NCI-H82 treated with DMSO at 0.1 percent for 48 hours (cell line): ENCODE data around the gene CERK.

Experiments used
- DNase-seq: peaks from one replicate; lab custom pipeline; 2025; ENCODE audit not compliant: unreplicated experiment; lab: John Stamatoyannopoulos, UW

The CERK gene

DNA sequence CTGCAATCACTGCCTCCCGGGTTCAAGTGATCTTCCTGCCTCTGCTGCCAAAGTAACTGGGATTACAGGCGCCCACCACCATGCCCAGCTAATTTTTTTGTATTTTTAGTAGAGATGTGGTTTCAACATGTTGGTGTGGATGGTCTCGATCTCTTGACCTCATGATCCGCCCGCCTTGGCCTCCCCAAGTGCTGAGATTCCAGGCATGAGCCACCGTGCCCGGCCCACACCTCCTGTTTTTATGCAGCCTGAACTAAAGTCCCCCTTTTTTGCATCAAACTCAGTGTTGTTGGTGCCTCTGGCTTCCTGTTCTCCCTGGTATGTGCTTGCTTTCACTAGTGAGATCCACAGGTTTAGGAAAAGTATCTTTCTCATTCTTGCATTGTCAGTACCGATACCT lies 28.6 kb upstream of the CERK start:
- DNase-seq: no peak

DNA sequence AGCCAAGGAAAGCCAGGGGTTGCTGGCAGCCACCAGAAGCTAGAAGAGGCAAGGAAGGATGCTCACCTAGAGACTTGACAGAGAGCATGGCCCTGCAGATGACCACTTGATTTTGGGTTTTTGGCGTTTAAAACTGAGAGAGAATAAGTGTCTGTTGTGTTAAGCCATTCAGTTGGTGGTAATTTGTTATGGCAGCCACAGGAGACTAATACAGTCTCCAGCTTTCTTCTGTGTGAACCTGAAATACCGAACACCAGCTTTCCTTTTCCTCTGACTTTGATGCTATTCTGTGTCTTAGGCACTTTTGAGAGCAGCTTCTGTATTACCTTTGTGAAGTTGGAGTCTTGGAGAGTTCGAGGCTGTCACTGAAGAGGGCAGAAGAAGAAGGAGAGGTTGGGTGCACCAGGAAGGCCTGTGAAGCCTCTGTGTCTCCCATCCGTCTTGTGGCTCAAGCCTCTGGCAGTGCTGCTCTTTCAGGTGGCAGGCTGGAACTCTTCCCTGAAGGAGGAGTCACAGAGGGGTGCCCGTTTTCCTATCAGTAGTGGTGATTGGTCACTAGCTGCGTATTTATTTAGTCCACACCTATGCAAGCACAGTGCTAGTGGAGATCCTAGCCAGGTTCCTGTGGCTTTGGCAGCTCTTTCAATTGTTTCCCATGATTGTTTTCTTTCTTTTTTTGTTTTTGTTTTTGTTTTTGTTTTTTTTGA lies 26.9 kb upstream of the CERK start:
- no peak for DNase-seq

DNA sequence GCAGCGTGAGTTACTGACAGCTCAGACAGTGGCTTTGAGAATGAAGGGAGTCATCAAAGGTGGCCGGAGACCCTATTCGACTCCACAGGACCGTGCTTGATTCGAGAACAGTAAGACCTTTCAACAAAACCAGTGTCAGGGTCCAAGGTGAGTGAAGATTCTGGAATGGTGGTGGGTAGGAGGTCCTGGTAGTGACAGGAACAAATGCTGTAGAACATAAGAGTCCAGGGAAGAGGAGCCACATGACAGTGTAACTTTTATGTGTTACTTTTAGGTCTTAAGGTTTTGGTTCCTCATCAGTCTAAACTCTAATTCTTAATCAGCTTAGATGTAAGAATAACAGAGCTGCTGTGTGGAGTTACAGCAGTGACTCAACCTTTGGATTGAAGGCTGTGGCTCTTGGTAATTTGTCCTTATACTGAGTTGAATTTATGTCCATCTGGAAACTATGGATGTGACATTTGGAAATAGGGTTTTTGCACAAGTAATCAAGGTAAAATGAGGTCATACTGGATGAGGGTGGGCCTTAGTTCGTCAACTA lies 26.2 kb upstream of the CERK start:
- no peak for DNase-seq

DNA sequence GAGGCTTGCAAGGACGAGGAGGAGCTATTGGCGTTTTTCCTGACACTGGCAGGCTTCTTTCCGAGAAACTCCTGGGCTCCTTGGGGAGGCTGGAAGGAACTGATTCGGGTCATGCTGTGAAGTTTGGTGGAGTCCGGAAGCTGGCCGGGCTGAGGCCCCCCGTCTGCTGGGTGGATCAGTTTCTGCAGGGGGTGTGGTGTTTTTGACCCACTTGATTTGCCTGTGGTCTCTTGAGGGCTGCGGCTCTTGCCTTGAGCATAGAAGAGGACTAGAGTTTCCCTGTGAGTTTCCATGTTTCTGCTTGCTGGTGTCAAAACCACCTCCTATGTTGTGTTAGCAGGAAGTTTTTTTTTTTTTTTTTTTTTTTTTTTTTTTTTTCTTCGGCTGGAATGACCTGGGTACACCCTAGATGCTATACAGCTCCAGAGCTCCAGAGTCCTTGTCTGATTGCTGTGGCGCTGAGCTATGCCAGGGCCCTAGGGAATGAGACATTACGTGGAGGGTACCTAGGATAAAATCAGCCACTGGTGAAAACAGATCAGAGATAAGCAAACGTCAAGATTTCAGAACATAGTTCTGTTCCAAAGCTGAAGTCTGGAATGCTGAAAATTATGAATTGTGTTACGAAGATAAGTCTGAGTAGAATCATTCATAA lies 25.1 kb upstream of the CERK start:
- no peak for DNase-seq

DNA sequence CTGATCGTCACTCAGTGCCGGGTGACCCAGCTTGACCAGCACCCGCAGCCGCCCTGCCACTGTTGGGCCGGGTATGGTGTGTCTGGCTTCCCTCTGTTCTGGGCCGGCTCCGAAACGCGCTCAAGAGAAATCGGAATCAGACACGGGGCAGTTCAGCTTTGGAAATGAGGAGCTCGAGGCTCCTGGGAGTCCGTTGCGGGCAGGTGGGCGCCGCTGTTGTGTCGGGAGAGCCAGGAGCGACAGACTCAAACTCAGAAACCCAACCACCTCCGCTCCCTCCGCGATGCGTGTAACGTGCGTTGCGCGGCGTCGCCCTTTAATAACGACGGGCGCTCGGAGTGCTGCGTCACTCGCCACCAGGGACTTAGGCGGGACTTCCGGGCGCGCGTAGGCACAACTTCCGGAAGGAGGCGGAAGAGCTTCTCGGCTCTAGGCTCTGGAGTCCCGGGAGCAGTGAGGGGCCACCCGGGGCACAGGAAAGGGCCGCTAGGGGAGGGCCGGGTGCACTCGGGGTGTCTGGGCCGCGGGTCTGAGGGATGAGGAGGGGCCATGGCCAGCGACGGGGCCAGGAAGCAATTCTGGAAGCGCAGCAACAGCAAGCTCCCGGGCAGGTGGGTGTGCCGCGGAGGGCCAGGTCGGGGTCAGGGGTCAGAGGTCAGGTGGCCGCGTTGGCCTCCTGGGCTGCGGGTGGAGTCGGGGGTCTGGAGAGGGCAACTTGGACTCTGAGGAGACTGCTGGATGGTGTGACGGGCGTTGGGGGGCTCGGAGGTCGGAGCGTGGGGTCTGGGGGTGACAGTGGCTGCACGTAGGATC lies 24.4 kb upstream of the CERK start, which contains the start of gene TBC1D22A:
Gene TBC1D22A, plus strand, starts transcription at position 413 of the 813 bp plus-strand sequence. Its CDS starts 137 bp downstream, at position 550.
- peak; percentile 69 for DNase-seq

DNA sequence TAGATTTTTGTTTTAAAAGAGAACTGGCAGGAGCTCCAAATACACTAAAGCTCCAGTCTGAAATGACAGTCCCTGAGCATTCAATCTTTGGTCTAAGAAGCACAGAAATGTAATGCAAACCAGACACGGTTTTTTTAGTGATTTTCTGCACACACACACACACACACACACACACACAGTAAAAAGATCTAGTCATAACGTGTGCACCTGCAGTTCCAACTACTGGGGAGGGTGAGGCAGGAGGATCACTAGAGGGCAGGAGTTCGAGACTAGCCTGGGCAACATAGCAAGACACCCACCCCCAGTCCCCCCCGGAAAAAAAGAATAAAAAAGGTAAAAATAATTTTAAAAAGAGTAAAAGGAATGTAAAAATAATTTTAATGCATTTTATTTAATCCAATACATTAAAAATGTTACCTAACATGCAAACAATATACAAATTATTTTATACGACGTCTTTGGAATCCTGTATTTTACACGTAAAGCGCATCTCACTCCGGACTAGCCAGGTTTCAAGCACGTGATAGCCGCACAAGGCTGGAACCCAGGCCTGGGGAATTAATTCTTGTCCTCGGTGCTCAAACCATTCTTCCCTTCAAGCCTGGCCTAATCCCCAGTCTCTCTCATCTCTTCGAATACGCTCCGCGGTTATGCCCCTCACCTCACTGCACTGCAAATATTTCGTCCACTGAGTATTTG lies 23.6 kb upstream of the CERK start:
- DNase-seq: no peak

DNA sequence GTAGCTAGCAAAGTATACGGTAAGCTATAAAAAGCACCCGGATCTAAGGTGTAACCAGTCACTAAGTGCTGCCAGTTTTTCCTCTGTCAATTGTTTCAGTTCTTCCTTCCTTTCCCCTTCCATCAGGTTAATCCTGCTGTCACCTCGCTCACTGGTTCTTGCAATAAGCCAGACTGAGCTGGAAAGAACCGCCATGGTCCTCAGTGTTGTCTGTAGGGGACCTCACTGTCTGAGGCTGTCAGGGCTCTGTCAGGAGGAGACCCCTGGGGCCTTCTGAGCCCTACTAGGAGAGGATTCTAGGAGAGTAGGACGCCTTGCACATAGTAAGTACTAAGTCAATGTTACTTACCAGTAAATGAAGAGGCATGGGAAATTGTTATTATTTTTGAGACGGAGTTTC lies 23.0 kb upstream of the CERK start:
- DNase-seq: no peak

DNA sequence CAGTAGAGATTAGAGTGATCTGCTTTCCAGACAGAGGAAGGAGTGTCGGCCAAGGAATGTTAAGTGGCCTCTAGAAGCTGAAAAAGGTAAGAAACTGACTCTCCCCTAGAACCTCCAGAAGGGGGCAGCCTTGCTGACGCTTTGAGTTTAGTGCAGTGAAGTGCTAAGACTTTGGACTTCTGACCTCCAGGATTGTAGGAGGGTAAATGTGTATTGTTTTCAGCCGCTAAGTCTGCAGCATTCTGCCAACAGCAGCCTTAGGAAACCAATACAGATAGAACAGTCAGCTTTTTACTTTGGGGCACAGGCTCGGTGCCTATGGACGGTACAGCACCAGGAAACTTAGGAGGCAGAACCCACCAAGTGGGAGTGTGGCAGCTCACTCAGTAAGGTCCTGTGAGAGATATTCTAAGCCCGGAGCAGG lies 20.8 kb upstream of the CERK start:
- DNase-seq: no peak

DNA sequence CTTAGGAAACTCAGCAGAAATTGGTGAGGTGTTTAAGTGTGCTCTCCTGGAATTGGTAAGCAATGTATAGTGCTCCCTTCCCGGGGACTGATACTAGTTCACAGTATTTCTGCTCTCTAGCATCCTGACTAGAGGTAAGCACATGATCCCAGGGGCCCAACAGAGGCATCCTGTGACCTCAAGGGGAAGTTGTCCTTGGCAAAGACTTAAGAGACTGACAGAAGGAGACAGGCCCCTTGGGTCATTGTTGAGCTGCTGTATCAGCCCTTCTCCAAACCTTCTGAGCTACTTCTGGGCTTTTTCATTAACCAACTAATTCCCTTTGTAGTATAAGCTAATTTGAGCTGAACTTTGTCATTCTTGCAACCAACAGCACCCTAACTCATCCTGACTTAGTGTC lies 20.1 kb upstream of the CERK start:
- no peak for DNase-seq

DNA sequence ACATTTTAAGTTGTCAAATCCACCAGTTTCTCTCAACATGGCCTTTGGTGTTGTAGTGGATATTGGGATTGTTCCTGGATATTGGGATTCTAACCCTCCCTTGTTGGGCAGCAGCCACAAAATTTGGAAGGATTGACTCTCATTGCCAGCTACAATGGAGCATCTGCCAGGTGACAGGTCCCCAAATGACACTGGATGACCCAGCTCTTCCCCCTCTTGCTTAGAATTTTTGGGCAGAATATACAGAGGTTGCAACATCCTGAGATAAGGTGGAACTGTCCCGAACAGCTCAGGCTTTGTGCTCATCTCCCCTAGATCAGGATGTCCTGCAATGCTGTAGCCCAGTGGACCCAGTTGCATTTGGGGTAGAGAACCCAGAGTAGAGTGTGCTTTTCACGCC lies 19.1 kb upstream of the CERK start:
- no peak for DNase-seq

DNA sequence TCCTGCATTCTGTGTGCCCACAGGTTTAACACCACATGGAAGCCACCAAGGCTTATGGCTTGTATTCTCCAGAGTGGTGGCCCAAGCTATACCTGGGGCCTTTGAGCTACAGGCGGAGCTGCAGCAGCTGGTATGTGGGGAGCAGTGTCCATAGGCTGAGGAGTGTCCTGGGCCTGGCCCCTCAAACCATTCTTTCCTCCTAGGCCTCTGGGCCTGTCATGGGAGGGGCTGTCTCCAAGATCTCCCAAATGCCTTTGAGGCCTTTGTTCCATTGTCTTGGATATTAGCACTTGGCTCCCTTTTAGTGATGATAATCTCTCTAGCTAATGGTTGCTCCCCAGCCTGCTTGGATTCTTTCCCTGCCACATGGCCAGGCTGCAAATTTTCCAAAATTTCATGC lies 18.0 kb upstream of the CERK start:
- no peak for DNase-seq

DNA sequence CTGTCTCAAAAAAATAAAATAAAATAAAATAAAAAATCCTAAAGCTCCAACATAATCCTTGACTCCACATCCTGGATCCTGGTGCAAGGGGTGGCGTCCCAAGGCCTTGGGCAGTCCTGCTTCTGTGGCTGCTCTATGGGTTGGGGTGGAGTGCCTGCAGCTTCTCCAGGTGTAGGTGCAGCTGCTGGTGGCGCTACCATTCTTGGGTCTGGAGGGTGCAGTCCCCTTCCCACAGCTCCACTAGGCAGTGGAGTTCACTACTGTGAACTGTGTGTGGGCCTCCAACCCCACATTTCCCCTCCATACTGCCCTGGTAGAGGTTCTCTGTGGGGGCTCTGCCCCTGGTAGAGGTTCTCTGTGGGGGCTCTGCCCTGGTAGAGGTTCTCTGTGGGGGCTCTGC lies 17.5 kb upstream of the CERK start:
- no peak for DNase-seq

DNA sequence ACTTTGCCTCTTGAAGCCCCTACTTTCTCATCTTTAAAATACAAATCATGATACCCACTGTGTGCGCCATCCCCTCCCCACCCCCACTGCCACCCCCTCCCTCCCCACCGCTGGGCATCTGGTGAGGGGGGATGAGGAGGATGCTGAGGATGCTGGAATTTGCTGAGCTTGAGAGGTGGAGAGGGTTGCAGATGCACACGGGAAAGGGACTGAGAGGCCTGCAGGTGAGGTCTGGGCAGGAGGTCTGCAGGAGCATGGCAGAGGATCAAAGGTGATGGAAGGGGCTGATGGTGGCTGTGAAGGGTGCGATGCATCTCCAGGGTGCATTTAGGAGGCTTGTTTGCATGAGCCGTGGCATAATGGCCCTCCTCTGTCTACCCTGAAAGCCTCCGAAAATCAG lies 16.8 kb upstream of the CERK start:
- no peak for DNase-seq

DNA sequence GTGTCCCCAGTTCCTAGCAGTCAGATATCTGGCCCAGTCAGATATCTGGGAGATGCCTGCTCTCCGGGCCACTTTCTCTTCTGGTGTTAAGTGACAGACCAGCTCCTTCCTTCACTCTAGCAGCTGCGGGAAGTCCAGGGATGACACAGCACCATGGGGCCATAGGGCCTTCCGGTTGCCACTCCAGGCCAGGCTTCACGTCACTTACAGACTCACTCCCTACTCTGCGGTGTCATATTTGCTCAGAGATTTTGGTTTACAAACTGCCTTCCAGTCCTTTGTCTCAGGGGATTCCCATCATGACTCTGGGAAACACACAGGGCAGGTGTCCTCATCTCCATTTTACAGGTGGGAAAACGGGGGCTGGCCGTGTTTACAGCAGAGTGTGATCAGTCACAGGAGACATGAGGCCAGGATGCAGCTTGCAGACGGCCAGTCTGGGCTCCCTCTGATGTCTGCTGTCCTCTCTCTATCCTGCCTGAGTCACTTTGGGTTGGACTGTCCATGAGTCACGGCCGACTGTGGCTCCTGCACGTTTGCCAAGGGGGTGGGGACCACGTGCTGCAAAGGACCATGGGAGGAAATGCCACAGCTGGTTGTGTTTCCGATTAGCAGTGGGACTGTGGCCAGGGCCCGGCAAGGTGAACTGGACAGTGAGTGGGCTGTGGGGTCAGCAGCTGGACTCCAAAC lies 16.2 kb upstream of the CERK start:
- no peak for DNase-seq

DNA sequence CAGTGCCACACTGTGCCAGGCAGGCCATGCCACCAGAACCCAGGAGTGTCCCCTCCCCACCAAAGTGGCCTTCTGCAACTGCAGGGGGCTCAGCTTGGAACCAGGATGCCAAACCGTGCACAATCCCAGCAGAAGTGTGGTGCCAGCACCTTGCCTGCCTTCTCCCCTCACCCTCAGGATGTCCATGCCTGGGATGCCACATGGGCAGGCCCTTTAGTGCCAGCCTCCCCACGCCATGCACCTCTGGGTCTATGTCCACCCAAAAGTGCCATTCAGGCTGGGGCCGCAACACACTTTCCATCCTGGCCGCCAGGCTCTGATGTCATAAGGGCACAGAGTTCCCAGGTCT lies 15.7 kb upstream of the CERK start:
- no peak for DNase-seq

DNA sequence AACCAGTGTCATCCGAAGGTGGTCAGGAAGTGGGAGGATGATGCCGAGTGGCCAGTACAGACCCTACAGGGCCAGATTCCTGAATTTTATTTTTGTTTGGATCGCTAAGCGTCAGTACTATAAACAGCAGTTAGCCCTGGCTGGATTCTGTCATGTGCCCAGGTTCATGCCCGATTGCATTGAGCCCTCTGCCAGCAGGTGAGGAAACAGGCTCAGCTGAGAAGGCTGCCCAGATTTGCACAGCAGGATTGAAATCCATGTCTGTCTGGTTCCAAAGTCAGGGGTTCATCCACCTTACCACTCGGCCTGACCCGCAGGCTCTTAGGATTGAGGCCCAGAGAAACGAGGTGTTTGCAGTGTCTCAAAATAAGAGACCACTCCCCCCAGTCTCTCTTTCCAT lies 15.3 kb upstream of the CERK start:
- no peak for DNase-seq

DNA sequence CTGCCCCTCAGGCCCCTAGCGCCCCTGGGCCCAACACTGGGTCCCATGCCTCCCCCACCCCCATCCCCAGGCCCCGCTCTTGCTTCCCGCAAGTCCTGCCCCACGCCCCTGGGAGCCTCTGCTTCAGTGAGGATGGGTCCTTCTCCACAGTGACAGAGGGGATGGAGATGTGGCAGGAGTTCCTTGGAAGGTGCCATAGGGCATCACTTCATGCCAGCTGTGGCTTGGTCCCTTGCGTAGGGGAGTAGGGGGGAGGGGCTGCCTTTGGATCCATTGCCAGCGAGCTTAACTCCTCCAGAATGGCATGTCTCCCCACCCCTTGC lies 14.9 kb upstream of the CERK start:
- no peak for DNase-seq

DNA sequence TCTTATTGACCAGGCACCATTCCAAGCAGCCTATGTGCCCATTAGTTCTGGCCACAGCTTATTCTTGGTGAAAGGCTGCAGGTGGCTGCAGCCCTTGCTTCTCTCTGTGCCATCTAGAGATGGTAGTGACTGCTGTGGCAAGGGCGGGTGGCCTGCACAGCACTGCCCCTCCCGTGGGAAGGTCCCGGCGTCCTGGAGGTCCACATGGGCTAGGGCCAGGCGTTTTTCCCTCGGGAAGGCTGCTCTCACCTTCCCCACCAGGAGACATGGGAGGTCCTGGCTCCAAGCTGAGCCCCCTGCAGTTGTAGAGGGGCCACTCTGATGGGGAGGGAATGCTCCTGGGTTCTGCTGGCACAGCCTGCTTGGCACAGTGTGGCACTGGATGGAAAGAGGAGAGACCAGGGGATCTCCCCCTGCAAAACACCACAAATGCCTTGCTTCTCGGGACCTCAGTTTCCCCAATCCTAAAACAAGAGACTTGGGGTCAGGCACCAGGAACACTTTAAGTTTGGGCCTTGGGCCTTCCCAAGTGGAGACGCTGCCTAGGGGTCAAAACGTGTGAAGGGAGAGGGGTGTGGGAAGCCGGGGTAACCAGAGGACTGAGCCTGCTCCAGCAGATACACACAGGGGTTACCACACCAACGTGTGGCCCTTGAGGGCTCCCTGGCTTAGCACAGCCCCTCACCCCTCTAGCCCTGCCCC lies 14.4 kb upstream of the CERK start:
- DNase-seq: no peak

DNA sequence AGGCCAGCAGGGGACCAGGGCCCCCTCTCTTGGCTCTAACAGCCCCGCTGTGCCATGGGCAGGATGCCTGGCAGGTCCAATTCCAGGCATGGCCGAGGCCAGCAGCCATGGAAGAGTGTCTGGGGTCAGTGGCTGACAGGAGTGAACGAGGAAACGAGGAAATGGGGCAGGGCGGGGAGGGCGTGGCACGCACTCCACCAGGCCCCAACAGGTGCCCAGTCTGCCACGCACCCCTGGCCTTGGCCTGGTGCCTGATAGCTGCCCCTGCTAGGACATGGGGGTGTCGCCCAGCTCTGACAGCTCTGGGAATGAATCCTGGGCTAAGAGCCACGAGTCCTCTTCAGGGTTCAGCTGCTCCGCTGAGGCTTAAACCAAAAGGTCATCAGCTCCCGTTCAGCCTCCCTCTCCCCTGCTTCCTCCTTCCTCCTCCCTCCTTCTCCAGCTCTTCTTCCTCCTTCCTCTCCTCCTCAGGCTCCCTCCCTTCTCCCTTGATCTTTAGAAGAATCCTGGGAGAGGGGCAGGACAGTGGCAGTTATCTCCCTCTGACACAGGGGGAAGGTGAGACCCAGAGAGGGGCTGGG lies 12.9 kb upstream of the CERK start:
- no peak for DNase-seq

DNA sequence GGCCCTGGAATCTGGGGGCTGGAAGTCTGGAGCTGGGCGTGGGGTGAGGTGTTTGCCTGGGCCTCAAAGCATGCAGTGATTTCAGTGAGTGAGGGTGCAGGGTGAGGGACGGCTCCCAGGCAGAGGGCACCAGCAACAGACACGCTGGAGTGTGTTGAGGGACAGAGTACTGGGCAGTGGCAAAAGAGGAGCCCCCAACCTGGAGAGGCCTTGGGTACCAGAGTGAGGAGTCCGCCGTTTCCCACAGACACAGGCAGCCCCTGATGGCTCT lies 12.4 kb upstream of the CERK start:
- DNase-seq: no peak
